SIG-M5 (cell line): ENCODE results near the gene ENDOV.

ENCODE experiments used
- DNase-seq: peaks from one replicate; lab custom pipeline; 2025; lab: John Stamatoyannopoulos, UW

Gene ENDOV

GRCh38 chr17:80468242-80468641, 53.3 kb downstream of the ENDOV start:
- no peak for DNase-seq

GRCh38 chr17:80468781-80469493, 54.0 kb downstream of the ENDOV start:
- DNase-seq, result no peak

- DNase-seq, result no peak
Observed at GRCh38 chr17:80469667-80470066, 54.7 kb downstream of the ENDOV start.

GRCh38 chr17:80470603-80471002, 55.6 kb downstream of the ENDOV start:
- no peak for DNase-seq

- no peak for DNase-seq
Observed at GRCh38 chr17:80471922-80472321, 57.0 kb downstream of the ENDOV start.

- DNase-seq, result no peak
Observed at GRCh38 chr17:80472996-80473395, 58.0 kb downstream of the ENDOV start.

GRCh38 chr17:80473701-80474100, 58.7 kb downstream of the ENDOV start:
- DNase-seq, result no peak

- no peak for DNase-seq
Observed at GRCh38 chr17:80474231-80474960, 59.4 kb downstream of the ENDOV start.

- DNase-seq, result no peak
Observed at GRCh38 chr17:80474961-80475909, 60.3 kb downstream of the ENDOV start.

GRCh38 chr17:80475910-80476876, 61.2 kb downstream of the ENDOV start, which contains the start of gene NPTX1:
NPTX1 (minus strand) TSS chr17:80476607; CDS start chr17:80476446, 161 bp downstream.
- no peak for DNase-seq

- no peak for DNase-seq
Observed at GRCh38 chr17:80476877-80477646, 62.1 kb downstream of the ENDOV start.

GRCh38 chr17:80477647-80478478, 62.9 kb downstream of the ENDOV start:
- no peak for DNase-seq

- DNase-seq, result no peak
Observed at GRCh38 chr17:80478487-80479245, 63.7 kb downstream of the ENDOV start.

- DNase-seq, result no peak
Observed at GRCh38 chr17:80479246-80479566, 64.2 kb downstream of the ENDOV start.

GRCh38 chr17:80480248-80480647, 65.3 kb downstream of the ENDOV start:
- no peak for DNase-seq

- no peak for DNase-seq
Observed at GRCh38 chr17:80481284-80482057, 66.5 kb downstream of the ENDOV start.

- no peak for DNase-seq
Observed at GRCh38 chr17:80482058-80482318, 67.0 kb downstream of the ENDOV start.

GRCh38 chr17:80482555-80483308, 67.8 kb downstream of the ENDOV start:
- DNase-seq, result no peak
